Esophagus muscularis mucosa (tissue), 3 donors: ENCODE data around the gene MAPK8.

Experiments used
- POLR2AphosphoS5 ChIP-seq, 2 donors: sonication (generic); formaldehyde crosslinking; IDR thresholded peaks; one replicate each; pipeline ENCODE4 v1.6.1; 2017; ENCODE audit warnings: antibody characterized with exemption in 2 of 2
- TF ChIP-seq, protein P1 (sequence below), 3 experiments: fragments of 200-600 bp in 2 of 3; fragments of 450-650 bp in 1 of 3; sonication (generic) in 2 of 3; IDR thresholded peaks; one replicate each; pipeline ENCODE4 v1.5.1; 2017 to 2019; ENCODE audit warnings: antibody characterized with exemption in 3 of 3, mild to moderate bottlenecking in 2 of 3, moderate library complexity in 1 of 3

- TF ChIP-seq POLR2AphosphoS5 (IDR thresholded peaks at IDR 0.05): no peak
- TF ChIP-seq, protein P1, sequence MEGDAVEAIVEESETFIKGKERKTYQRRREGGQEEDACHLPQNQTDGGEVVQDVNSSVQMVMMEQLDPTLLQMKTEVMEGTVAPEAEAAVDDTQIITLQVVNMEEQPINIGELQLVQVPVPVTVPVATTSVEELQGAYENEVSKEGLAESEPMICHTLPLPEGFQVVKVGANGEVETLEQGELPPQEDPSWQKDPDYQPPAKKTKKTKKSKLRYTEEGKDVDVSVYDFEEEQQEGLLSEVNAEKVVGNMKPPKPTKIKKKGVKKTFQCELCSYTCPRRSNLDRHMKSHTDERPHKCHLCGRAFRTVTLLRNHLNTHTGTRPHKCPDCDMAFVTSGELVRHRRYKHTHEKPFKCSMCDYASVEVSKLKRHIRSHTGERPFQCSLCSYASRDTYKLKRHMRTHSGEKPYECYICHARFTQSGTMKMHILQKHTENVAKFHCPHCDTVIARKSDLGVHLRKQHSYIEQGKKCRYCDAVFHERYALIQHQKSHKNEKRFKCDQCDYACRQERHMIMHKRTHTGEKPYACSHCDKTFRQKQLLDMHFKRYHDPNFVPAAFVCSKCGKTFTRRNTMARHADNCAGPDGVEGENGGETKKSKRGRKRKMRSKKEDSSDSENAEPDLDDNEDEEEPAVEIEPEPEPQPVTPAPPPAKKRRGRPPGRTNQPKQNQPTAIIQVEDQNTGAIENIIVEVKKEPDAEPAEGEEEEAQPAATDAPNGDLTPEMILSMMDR (IDR thresholded peaks at IDR 0.05): no peak
Observed at GRCh38 chr10:48266528-48266927, 39.9 kb upstream of the MAPK8 start.
